HG03103 (cell line): Measurements from ENCODE around the gene POR.

Experiments
- ATAC-seq: cut with Tn5 transposase; IDR thresholded peaks from one replicate; pipeline ENCODE4 v1.9.1; 2021; ENCODE audit warnings: low read depth; ENCODE audit not compliant: unreplicated experiment

Gene POR

DNA sequence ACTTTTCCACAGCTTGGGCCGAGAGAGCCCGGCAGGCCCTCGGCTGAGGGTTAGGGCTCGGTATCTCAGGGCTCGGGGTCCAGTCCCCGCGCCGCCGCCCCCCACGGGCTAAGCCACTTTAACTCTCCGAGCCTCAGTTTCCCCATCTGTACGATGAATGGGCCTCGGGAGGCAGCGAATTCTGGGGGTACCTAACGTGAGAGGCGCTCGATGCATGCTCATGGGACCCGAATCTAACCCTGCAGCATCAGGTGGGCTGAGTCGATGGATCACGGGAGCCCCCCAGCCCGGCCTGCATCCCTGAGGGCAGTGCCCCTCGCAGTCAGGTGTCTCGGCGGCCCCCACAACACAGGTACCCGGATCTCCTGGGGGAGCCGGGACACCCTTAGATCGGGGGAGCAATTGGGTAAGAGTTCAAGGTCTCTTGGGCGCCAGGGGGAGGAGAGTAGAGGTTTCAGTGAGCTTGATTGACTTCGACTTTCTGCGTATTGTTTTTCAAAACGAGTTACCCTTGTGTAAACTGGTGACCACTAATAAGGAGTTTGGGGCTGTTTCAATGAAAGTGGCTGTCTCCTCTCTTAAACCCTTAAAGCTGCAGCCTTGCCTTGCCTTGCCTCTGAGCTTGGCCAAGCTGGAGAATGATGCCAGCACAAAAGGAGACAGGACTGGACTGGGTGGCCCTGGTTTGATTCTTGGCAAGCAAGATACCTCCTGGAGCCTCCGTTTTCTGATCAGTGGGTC lies 631 bp downstream of the POR start:
- no peak for ATAC-seq

DNA sequence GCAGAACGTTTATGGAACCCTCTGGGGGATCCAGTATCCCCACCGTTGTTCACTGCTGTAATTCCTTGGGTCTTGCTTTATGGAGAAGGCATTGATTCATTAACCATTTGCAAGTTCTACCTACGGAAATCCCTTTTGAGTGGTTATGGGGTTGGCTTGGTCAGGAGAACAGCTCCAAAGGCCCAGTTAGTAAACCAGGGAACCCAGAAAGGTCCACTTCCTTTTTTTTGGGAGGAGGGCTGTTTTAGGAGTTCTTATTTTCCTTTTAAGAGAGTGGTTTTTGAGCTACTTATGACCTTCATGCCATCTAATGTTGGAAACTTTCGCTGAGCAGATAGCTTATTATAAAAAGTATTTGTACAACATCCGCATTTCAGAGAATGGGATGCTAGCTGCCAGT lies 1.3 kb downstream of the POR start:
- no peak for ATAC-seq

DNA sequence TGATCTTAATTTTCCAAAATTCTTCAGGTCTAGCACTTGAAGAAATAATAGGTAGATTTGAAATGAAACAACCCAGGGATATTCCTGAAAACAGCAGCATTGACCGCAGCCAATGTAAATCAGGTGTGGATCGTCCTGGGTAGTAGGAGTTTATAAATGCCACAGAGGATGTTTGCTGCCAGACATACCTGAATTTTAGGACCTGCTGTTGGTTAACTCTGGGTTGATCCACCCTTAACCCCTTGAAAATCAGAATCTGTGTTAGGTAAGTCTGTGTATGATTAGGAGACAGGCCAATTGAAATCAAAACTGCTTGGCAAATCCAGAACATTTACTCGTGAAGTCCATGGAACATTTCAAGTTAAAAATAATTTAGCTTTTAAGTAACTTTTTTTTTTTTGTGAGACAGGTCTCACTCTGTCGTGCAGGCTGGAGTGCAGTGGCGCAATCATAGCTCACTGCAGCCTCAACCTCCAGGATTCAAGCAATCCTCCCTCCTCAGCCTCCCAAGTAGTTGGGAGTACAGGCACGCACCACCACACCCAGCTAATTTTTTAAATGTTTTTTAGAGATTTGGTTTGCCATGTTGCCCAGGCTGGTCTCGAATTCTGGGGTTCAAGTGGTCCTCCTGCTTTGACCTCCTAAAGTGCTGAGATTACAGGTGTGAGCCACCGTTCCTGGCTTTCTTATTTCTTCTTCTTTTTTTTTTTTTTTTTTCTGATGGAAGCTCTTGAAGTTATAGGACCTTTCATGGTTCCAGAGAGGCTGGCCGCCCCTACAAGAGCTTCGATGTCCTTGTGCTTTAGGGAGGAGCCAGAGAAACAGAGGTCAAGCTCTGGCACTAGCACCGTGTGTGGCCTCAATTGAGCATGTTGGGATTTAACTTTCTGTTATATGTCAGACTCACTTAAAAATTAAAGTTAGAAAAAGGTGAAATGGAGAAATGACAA lies 2.0 kb downstream of the POR start:
- no peak for ATAC-seq

DNA sequence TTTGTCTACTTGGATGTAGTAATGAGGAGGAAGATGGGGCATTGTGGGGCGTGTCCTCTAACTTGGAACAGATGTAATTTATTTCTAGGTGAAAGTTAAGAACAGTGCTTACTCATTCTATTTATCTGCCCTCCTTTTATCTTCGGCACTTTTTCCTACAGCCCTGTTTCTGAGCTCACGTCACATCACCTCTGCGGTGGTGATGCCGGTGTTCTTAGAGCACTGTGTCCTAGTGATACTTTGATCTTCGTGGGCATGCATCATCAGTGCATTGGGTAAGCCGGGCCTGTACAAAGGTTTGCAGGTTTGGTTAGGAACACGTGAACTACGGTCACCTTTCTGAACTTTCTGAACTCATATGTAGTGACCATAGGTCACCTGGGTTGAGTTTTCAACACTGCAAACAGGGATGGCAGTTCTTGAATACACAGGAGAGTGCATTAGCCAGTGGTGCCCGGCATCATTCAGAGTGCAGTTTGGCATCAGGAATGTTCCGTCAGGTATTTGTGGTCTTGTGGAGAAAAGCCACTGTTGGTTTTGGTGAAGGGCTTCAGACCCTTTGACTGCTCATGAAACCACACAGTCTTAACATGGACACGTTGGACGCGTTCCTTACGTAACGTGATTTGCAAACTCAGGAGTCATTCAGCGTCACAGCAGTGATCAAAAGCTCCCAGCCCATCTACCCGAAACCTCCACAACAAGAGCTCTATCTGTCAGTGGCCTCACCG lies 5.6 kb downstream of the POR start:
- ATAC-seq = no peak

DNA sequence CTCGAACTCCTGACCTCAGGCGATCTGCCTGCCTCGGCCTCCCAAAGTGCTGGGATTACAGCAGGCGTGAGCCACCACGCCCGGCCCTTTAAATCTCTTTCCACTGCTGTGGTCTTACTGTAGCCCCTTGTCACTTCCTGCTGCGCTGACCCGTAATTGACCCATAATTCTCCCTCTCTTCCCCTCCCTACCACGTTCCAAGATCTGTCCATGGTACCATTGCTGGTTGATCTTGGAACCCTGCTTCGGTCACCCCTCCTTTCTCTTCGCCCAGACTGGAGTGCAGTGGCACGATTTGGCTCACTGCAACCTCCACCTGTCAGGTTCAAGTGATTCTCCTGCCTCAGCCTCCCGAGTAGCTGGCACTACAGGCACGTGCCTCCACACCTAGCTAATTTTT lies 6.5 kb downstream of the POR start:
- no peak for ATAC-seq

DNA sequence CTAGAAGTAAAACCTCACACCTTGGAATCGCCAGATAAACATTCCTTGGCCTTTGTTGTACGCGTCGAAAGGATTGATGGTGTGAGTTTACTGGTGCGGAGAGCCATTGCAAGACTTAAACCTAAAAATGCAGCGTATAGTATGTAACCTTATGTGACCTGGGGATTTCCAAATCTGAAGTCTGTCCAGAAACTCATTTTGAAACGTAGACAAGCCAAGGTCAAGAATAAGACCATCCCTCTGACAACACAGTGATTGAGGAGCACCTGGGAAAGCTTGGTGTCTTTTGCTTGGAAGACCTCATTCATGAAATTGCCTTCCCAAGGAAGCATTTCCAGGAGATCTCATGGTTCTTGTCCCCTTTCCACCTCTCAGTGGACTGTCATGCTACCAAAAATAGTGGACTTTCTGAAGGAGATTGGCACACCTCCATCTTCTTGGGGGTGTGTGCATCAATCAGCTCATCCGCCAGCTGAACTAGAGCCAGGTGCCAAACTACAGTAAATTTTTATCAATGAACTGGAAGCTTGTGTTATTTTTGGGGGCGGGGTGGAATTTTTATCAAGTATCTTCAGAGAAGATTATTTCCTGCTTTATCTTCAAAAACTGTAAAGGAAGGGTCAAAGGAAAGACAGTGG lies 8.1 kb downstream of the POR start:
- ATAC-seq = no peak

DNA sequence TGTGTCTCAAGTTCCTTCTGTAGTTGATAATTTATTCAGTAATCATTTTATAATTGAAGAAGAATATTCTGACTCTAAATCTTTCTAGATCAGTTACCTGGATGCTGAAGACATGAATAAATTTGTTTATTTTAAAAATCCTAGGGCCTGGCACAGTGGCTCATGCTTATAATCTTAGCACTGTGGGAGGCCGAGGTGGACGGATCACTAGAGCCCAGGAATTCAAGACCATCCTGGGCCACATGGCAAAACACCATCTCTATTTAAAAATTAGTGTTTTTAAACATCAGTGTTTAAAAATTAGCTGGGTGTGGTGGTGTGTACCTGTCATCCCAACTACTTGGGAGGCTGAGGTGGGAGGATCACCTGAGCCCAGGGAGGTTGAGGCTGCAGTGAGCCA lies 9.3 kb downstream of the POR start:
- no peak for ATAC-seq

DNA sequence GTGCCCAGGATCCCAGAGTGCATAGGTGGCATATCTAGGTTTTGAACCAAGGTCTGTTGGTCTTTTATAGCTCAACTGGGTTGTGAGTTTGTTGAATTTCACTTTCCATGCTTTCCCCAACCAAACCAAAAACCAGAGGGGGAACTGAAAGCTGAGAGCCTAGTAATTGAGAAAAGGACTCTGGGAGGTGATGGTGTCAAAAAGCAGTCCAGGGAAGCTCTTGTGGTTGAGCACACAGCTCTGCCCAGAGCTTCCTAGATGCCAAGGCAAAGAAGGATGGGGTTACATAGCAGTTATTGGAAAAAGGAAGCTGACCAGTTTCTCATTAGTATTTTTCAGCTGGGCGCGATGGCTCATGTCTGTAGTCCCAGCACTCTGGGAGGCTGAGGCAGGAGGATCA lies 9.9 kb downstream of the POR start:
- no peak for ATAC-seq

DNA sequence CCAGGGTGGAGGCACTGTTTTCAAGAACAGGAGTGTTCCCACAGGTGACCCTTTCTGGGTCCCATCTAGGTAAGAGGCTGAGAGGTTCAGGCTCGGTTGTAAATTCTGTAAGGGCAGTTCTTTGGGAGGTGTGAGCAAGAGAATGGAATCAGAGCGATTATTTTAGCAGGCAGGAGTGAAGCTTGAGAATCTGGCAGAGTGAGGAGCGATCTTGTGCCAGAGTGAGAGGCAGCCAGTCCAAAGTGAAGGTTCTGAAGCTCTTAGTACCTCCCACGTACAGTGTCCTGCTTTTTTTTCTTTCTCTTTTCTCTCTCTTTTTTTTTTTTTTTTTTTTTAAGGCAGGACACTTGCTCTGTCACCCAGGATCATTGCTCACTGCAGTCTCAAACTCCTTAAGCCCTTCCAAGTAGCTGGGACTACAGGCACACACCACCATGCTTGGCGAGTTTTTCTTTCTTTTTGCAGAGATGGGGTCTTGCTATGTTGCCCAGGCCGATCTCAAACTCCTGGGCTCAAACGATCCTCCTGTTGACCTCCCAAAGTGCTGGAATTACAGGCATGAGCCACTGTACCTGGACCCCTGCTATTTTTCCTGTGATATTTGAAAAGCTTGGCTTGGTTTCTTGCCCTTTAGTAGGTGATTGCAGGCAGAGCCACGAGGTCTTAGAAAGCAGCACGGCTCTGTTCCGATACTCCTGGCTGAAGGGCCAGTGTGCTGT lies 10.9 kb downstream of the POR start:
- no peak for ATAC-seq

DNA sequence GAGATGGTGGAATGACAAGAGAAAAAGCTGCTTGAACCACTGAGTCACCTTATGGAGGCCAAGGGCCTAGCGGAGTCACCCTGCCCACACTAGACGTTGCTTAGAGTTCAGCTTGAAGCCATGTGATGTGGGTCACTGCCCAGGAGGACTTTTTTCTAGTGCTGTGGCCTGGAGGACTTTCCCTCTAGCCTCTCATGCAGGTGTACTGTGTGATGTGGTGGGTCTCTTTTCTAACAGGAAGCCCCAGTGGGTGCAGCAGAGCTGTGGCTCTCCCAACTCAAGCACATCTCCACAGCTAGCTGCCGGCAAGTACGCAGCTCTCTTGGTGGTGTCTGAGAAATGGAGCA lies 13.6 kb downstream of the POR start:
- peak; percentile 76 for ATAC-seq

DNA sequence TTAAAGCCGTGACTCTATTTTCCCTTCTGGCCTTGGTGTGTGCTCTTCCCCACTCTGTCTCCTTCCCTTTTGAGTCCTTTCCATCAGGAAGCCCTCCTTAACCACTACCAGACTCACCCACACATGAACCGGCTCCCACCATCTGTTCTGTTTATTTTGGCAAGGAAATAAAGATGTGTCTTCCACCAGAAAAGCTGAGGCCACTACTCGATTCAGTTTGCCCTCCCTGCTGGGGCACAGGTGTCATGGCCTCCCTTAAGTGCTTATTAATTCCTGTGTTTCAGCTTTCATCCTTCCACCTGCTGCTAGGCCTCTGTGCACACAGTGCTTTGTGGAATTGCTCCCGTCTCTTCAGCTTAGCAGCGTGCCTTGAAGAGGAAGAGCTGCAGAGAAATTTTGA lies 16.7 kb downstream of the POR start:
- ATAC-seq = no peak

DNA sequence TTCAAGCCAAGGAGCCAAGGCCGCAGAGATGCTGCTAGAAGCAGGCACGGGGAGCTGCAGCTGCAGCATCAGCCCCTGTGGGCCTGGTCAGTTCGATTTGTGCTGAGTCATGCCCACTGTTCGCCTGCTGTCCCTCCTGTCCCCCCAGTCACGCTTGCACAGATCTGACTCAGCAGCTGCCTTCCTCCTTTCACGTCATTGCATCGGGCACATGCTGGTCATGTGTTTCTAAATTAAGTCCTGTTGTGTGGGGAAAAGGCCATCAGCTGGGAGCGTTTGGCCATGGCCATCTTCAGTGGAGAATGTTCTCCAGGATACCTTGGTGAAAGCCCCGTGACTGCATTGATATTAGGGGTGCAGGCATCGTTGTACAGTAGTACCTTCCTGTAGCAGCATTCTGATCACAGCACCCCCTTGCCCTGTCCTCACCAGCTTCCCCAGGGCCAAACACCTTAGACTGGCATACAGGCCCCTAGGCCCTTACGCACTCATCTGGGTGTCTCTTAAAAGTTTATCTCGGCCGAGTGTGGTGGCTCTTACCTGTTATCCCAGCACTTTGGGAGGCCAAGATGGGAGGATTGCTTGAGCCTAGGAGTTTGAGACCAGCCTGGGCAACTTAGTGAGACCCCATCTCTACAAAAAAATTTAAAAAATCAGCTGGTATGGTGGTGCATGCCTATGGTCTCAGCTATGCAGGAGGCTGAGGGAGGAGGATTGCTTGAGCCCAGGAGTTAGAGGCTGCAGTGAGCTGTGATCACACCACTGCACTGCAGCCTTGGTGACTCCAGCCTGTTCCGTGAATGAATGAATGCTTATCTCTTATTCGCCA lies 23.2 kb downstream of the POR start:
- ATAC-seq = no peak

DNA sequence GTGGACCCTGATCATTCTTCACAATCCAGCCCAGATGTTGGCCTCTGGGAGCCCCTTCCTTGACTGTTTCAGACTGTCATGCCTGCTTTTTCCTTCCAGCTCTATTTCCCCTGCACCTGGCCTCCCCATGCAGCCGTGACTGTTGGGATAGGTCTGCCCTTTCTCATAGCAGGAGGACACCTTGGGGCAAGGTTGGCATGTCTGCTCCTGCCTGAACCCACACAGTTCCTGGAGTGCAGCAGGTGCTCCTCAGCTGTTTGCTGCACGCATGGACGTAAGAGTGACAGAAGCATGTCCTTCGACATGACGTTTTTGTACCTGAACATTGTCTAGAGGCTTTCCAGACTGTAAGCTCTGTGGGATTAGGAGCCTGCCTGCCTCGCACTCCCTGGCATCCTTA lies 24.0 kb downstream of the POR start:
- no peak for ATAC-seq

DNA sequence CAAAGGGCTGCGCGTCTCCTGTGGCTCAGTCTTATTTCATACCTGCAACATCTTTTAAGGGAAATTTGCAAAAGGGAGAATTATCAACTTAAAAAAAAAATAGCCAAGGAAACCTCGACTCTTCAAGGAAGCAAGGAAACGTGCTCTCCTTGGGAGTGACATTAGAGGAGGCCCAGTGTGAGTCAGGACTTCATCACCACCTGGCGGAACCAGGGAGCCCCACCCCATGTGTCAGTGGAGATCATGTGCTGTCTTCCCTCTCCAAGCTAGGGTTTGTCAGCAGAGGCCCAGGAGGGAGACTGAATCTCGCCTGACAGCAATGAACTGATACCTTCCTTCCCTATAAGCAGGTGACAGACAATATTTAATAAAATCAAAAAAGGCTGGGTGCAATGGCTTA lies 28.9 kb downstream of the POR start:
- ATAC-seq = no peak

DNA sequence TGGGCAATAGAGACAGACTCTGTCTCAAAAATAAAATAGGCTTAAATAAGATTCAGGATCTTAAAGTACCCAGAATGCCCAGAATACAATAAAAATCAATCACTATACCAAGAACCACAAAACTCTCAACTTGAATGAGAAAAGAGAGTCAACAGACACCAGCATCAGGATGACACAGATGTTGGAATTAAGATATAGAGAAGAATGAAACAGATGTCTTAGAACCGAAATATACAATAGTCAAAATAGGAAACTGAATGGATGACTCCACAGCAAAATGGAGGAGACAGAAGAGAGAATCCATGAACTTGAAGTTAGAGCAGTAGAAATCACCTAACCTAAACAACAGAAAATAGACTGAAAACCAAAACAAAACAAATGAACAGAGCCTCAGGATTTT lies 29.6 kb downstream of the POR start:
- no peak for ATAC-seq

DNA sequence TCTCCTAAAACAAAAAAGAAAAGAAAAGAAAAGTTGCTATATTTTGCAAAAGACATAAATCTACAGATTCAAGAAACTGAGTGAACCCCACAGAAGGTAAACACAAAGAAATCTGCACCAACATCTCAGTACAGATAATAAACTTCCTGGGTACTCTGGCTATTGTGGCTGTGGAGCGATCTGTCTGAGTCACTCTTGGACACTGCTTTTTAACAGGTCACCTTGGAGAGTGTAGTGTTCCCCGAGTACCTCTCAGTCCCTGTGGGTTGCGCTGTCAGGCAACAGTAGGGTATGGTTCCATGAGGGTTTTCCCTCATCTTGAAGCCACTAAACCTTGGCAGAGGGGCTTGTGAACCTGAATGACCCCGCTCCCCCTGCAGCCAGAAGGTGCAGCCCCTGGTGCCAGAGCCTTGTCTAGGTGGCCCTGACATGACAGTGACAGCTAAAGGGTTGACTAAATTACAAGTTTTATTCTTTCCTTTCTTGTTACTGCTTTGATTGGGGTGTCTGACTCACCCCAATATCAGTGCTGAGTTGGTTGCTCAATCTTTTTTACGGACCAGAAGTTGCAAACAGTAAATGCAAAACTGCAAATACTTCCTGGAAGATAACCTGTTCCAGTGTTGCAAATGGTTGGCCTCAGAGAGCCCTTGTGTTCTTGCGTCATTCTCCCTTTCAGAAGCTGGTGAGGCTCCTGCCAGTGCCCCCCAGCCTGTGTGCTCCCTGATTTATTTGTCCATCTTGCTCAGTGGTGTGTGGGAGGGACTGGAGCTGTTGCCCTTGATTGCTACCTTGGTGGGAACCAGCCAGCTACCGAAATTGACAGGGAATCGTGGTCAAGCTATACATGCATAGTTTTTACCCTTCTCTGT lies 30.6 kb downstream of the POR start:
- no peak for ATAC-seq

DNA sequence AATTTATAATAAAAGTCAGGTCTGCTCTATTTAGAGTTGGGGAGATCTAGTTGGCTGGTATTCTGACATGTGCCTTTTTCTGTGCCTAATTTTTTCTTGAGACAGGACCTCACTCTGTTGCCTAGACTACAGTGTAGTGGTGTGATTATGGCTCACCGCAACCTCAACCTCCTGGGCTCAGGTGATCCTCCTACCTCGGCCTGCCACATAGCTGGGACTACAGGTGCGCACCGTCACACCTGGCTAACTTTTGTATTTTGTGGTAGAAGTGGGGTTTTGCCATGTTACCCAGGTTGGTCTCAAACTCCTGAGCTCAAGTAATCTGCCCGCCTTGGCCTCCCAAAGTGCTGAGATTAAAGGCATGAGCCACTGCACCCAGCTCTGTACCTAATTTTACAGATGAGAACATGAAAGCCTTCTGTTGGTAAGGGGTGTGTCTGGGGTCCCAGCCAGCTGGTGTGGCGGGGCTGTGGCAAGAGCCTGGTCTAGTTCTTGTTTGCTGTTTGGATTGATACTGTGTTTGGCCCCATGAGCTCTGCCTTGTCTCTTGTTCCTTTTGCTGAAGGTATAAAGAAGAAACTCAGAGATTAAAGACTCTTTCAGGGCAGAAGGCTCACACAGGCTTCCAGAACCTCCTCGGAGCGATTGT lies 31.4 kb downstream of the POR start:
- no peak for ATAC-seq

DNA sequence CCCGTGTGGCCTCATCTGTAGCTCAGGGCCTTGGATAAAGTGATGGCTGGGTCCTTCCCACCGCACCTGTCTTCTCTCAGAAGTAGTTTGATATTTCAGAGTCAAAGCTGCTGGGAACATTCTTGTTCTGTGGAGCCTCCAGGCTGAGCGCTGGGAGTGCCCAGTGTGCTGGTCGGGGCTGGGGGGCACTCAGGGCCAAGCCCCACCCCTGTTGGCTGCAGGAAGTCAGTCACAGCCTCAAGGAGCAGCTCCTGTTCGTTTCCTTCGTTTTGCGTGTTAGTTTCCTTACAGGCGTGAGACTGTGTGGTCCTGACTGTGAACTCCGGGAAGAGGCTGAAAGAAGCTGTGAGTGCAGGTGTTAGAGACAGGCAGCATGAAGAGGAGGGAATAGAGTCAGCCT lies 33.2 kb downstream of the POR start:
- ATAC-seq = no peak
